HS-27A (cell line): Measurements from ENCODE around the gene ANKS1B.

Experiments
- DNase-seq: peaks from one replicate; pipeline ENCODE4 v3.0.0-alpha.2; 2012; ENCODE audit warnings: low read depth, missing footprints

The ANKS1B gene

DNA sequence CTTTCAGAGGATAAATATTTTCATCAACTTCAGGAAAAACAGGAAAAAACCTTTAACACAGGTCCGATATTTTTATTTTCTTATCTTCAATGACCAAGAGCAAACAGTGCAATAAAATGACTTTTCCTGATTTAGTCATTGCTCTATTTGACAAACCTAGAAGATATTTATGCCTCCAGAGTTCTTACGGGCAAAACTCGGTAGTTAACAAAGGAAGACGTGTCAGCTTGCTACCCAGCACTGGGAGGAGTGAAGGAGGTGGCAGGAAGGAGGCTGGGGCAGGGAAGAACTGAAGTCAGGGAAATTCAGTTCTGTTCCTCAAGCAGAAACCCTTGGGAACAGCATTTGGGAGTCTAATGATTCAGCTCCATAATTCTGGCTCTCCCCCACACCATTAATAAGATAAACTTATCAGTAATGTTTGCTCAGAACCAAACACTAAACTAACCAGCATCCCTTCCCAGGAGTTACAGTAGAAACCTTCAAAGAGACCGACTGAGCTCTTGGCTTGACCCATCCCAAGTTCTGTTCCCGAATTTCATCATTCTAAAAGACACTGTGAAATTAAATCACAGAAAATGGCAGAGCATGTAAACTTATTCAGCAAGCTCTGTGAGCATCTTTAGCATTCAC lies 1176.4 kb downstream of the ANKS1B start:
- DNase-seq: no peak

GRCh38 chr12:98807187-98807586 lies 1177.5 kb downstream of the ANKS1B start:
- no peak for DNase-seq

- no peak for DNase-seq
Measured at GRCh38 chr12:98803468-98804209, 1181.1 kb downstream of the ANKS1B start.

DNA sequence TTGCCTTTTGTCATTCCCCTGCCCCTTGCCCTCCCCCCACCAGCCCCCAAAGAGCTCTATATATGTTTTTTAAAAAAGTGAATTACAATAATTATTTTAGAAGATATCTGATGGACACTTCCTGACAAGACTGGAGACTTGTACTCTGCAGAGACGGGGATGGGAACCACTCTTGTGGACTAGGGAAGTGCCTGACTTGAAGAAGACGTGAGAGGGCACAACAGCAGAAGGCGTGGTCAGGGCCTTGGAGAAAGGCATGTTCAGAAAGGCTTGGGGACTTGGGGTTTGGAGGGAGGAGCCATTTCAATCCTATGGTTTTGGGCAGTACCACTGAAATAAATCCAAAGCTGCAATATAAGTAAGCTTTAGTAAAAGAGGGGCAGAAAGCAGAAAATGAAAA lies 1184.9 kb downstream of the ANKS1B start:
- no peak for DNase-seq

- no peak for DNase-seq
Measured at GRCh38 chr12:98799146-98799810, 1185.5 kb downstream of the ANKS1B start.

GRCh38 chr12:98797200-98797599 lies 1187.5 kb downstream of the ANKS1B start:
- no peak for DNase-seq

- no peak for DNase-seq
Measured at GRCh38 chr12:98796745-98797144, 1188.0 kb downstream of the ANKS1B start.

GRCh38 chr12:98793121-98793520 lies 1191.6 kb downstream of the ANKS1B start:
- DNase-seq: no peak

GRCh38 chr12:98791406-98791805 lies 1193.3 kb downstream of the ANKS1B start:
- no peak for DNase-seq

DNA sequence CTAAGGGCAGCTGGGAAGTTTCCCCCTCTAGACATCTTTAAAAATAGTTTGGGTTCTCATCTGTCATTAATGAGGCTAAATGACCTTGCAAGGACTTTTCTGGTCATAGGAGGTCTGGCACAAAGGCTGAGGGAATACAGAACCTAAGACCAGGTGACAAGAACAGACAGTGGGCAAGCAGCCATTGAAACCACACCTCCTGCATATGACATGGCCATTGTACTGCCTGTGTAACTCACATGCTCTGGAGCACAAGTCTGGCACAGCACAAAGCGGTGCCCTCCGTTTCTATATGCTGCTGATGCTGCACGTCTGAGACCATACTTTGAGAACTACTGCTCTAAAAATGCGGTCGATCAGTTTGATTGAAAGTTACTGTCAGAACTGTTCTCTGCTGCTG lies 1196.3 kb downstream of the ANKS1B start:
- DNase-seq: no peak

- DNase-seq: no peak
Measured at GRCh38 chr12:98786653-98787052, 1198.1 kb downstream of the ANKS1B start.

GRCh38 chr12:98783420-98783819 lies 1201.3 kb downstream of the ANKS1B start:
- DNase-seq: no peak

GRCh38 chr12:98780261-98780660 lies 1204.5 kb downstream of the ANKS1B start:
- no peak for DNase-seq

DNA sequence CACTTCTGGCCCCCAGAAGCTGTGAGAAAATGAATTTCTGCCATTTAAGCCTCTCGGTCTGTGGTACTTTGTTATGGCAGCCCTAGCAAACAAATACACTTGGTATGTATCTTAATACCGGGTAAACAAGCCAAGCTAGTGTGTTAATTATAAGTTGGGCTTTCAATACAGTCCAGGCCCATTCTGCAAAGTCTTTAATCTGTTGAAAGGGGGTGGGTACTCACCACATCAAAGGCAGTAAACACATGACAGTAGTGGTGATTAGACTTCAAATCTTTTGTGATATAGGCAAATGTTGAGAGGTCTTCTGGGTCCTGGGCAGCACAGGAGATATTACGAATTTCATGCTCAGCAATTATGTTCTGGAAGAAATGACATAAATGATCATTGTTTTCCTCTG lies 1211.9 kb downstream of the ANKS1B start:
- DNase-seq: no peak

DNA sequence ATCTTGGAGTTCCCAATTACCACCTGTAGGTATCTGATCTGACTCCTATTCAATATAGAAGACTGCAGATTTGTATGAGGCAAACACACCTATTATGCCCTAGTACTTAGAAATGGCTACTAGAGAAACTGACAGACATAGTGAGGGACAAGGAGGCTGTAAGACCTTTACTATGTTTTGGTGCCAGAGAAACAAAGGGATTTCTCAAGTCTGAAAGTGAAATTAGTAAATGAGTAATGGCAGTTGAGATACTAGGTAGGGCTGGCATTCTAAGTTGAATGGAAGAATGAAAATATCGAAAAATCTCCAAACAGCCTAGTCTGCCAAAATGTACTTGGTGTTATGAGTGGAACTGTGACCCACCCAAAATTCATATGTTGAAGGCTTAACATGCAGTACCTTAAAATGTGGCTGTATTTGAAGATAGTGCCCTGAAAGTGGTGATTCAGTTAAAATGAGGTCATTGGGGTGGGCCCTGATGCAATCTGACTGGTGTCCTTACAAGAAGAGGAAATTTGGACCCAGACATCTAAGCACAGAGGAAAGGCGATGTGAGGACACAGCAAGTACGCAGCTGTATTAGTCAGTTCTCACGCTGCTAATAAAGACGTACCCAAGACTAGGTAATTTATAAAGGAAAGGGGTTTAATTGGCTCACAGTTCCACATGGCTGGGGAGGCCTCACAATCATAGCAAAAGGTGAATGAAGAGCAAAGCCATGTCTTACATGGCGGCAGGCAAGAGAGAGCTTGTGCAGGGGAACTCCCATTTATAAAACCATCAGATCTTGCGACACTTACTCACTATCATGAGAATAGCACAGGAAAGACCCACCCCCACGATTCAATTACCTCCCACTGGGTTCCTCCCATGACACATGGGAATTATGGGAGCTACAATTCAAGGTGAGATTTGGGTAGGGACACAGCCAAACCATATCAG lies 1212.7 kb downstream of the ANKS1B start:
- DNase-seq: no peak

- DNase-seq: no peak
Measured at GRCh38 chr12:98770230-98770629, 1214.5 kb downstream of the ANKS1B start.

GRCh38 chr12:98769068-98769467 lies 1215.7 kb downstream of the ANKS1B start:
- no peak for DNase-seq

DNA sequence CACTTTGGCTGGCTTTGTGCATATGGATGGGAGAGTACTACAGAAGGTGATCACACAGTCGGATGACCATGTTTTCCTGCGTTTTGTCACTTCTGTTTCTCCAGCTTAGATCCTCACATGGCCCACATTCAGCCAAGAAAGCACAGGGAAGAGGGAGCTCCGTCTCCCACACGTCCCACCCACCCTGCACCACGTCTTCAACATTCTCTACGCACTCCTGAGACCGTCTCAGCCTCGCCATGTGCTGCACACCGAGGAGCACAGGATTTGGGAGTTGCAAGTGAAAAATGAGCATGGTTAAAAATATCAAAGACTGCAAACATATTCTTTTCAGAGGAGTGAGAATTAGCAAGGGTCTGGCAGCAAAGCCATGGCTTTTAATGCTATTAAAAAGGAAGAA lies 1217.5 kb downstream of the ANKS1B start:
- DNase-seq: no peak

GRCh38 chr12:98763656-98764055 lies 1221.1 kb downstream of the ANKS1B start:
- DNase-seq: no peak

GRCh38 chr12:98758331-98758730 lies 1226.4 kb downstream of the ANKS1B start:
- no peak for DNase-seq

DNA sequence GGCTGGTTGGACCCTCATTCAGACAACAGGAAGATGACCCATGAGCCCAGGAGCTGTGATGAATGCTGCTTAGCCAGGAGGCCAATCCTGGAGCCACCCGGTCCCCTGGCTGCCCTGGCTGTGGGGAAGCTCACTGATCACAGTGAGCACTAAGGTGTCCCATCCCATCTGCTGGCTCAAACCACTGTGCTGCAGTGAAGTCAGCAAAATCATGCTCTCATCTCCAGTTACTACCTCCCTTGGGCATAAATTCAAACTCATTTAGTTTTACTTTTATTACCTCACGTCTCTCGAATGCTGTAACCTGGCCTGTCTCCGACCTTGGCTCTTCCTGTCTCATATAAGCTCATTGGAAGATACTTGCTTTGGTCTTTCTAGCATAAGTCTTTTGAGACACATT lies 1227.3 kb downstream of the ANKS1B start:
- no peak for DNase-seq

GRCh38 chr12:98755855-98756254 lies 1228.9 kb downstream of the ANKS1B start:
- DNase-seq: peak; percentile 19
